Measurements from ENCODE around the gene PHTF2.
"Not testable (repeated sequence)": the region's sequence is repeated elsewhere in the genome, so short reads cannot be mapped to it uniquely, and the experiment has no call there.

PHTF2 gene

DNA sequence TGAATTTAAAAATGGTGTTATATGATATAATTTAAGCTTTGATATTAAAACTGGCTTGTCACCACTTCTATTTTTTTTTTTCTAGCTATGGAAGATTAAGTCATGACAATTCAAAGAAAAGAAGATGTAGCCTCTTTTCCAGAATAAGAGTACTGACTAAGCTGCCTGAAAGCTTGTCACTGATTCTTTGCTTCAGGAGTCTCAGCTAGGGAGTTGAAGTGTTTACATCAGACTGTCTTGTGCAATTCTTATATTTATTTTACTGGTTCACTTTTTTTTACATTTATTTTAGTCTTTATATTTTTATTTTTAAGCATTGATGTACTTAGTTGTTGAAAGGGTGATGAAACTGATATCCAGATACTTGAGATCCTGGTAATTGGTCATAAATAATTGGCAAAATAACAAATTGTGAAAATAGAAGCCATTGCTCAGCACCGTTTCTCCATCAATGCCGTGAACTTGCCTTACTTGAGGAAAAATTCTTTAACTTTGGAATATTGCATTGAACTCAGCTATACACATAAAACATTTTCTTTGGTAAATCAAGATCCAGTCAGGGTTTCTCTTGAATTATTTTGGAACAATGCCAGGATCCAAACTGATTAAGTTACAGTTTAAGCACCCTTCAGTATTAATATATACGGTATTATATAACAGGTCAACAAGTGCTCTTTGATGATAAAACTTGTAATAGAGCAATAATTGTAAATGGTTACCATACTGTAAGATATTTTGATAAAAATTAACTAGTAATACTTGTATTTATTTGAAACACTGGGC, 156.4 kb downstream of the PHTF2 start:
- in situ Hi-C loops (cut with HindIII; ENCODE audit: low pct_ligation_motif_present, low pct_unique_long_range_greater_than_20kb, low sequenced_read_pairs): no loop called here
- DNase-seq: no peak

DNA sequence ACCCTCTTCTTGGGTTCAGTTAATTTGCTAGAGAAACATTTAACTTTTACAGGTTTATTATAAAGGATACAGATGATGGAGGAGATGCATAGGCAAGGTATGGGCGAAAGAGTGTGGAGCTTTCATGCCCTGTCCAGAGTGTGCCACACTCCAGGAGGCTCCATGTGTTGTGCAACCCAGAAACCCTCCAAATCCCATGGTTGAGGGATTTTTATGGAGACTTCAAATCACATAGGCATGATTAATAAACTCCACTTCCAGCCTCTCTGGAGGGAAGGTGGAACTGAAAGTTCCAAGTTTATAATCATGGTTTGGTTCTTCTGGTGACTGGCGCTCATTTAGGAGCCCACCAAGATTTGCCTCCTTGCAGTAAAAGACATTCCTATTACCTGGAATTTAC, 159.9 kb downstream of the PHTF2 start:
- peak; percentile 51 for DNase-seq
- in situ Hi-C loops (cut with HindIII; ENCODE audit: low pct_ligation_motif_present, low pct_unique_long_range_greater_than_20kb, low sequenced_read_pairs): no loop called here

DNA sequence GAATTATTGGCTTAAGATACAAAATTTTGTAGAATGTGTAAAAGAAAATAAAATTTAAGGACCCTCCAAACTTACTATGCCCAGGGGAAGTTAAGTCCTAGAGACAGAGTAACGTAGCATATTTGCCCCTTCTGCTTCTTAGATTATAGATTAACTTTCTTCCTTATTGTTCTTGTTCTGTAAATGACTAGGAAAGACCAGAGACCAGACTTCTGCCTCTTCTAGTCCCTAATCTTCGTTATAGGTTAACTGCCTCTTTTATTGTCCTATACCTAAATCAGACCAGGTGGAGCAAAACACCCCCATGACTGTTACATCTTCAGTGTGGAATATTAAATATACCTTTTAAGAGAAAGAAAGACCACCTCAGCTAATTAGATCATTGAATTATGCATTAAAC, 160.5 kb downstream of the PHTF2 start:
- in situ Hi-C loops (cut with HindIII; ENCODE audit: low pct_ligation_motif_present, low pct_unique_long_range_greater_than_20kb, low sequenced_read_pairs): no loop called here
- DNase-seq: no peak

DNA sequence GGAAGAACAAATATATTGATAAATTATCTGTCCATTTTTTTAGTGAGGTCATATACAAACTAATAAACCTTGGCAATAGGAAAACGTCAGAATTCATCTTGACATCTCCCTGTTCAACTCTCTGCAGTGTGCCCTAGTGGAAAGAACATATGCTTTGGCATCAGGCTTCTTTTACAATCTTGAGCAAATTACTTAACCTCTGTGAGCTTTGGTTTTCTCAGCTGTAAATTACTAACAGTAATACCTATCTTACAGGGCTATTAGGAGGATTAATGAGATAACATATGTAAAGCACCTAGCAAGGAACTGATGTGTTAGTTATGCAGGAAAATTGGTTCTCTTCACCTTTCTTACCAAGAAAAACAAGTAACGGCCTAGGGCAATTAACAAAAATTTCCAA, 161.8 kb downstream of the PHTF2 start:
- in situ Hi-C loops (cut with HindIII; ENCODE audit: low pct_ligation_motif_present, low pct_unique_long_range_greater_than_20kb, low sequenced_read_pairs): no loop called here
- DNase-seq: no peak

DNA sequence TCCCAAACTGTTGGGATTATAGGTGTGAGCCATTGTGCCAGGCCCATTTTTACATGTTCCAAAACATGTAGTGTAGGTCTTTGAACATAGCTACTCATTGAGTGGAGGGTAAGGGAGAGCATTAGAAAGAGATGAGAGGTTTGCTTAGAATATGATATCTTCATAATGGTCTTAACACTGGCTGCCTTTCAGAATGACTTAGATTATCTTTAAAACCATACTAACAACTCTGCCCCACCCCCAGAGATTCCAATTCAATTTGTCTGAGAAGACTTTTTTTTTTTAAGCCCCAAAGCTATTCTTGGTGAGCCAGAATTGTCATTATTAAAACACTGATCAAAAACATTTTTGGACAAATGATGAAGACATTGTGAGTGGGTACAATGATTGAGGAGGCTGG, 168.9 kb downstream of the PHTF2 start:
- no peak for DNase-seq
- in situ Hi-C loops (cut with HindIII; ENCODE audit: low pct_ligation_motif_present, low pct_unique_long_range_greater_than_20kb, low sequenced_read_pairs): no loop called here

DNA sequence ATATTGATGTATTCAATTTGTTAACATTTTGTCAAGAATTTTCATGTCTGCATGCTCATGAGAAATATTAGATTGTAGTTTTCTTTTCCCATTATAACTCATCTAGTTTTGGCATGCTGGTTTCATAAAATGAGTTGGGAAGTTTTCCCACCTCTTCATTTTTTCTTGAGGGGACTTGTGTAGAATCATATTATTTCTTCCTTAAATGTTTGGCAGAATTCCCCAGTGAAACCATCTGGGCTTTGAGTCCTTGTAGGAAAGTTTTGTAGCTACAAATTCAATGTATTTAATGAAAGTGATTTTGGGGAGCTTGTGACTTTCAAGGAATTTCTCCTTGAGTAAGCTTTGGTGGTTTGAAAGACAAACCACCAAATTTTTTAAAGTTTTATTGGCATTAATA, 173.2 kb downstream of the PHTF2 start:
- no peak for DNase-seq
- in situ Hi-C loops (cut with HindIII; ENCODE audit: low pct_ligation_motif_present, low pct_unique_long_range_greater_than_20kb, low sequenced_read_pairs): no loop called here

DNA sequence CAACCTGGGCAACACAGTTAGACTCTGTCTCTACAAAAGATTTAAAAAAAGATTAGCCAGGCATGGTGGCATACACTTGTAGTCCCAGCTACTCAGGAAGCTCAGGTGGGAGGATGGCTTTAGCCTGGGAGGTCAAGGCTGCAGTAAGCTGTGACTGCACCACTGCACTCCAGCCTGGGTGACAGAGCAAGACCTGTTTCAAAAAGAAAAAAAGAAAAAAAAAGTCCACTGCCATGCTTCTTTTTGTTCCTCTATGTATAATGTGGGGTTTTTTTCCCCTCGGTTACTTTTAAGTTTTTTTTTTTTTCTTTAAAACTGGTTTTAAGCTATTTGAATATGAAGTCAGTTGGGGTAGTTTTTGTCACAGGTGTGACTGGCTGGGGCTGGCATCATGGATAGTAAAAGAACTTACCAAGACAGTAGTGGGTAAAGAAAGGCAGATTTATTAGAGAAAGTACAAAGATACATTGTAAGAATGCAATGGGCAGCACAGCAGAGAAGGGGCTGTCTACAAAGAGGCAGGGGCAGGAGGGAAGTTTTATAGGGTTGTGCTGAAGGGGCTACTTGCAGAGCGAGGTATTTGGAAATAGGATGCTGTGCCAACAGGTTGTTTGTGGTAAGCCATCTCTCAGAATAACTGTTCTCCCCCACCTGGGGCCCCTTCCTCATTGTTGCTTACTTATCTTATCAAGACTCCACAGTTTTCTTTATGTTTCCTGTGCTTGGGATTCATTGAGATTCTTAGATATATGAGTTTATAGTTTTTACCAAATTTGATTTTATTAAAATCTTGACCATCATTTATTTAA, 177.3 kb downstream of the PHTF2 start:
- DNase-seq: no peak
- in situ Hi-C loops (cut with HindIII; ENCODE audit: low pct_ligation_motif_present, low pct_unique_long_range_greater_than_20kb, low sequenced_read_pairs): no loop called here

DNA sequence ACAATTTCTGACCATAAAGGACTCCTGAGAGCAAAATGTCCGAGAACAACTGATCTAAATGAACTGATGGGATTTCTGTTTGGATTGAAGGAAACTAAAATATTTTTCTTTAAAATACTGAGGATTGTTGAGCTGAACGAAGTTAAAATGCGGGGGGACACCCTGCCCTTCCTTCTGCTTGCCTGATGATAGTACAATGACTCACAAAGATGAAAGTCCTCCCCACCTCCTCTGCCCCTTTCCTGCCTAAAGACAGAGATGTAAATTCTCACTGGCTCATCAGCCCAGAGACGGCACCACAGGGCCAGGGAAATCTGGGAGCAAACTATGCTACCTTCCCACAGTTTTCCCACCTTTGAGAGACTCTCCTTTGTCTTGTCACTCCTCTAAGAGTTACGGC, 180.6 kb downstream of the PHTF2 start:
- in situ Hi-C loops (cut with HindIII; ENCODE audit: low pct_ligation_motif_present, low pct_unique_long_range_greater_than_20kb, low sequenced_read_pairs): no loop called here
- no peak for DNase-seq

DNA sequence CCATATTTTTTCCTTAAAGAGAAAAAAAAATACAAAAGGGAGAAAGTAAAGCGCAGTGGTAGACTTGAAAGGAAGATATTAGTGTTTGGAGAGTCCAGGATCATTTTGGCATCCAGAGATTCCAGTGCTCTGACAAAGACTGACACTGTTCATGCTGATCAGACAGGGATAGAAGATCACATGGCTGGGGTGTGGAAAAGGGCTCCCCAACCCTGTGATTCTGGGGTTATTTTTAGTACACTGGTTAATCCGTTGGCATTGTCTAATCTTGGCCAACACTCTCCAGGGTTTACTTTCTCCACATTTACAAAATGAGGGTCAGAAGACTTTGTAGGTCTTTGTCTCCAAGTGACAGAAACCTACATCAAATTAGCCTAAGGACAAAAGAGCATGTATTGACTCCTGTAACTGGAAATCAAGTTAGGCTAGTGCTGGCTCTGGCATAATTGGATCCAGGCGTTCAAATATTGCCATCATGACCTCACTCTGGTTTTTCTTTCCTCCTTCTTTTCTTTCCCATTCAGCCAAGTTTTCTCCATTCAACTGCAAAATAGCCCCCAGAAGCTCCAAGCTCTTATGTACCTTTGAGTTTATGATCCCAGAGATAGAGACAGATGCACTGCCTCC, 181.6 kb downstream of the PHTF2 start:
- DNase-seq: no peak
- in situ Hi-C loops (cut with HindIII; ENCODE audit: low pct_ligation_motif_present, low pct_unique_long_range_greater_than_20kb, low sequenced_read_pairs): no loop called here

DNA sequence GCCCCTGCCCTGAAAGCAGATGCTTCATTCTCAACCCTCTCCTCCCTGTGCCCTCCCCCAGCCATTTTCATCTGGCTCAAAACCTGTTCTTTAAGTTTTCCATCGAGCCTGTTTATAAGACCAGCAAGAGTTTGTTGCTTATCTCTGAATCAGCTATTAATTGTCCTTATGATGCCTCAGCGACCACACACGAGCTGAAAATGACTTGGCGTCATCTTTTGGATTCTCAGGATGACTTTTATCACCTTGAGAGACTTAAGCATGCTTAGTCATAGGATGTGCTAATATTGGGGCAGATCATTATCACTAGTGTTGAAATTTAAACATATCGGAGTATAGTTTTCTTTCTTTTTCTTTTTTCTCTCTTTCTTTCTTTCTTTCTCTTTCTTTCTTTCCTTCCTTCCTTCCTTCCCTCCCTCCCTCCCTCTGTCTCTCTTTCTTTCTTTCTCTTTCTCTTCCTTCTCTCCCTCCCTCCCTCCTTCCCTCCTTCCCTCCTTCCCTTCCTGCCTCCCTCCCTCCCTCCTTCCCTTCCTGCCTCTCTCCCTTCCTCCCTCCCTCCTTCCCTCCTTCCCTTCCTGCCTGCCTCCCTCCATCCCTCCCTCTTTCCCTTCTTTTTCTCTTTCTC, 184.5 kb downstream of the PHTF2 start:
- no peak for DNase-seq
- in situ Hi-C loops (cut with HindIII; ENCODE audit: low pct_ligation_motif_present, low pct_unique_long_range_greater_than_20kb, low sequenced_read_pairs): no loop called here

DNA sequence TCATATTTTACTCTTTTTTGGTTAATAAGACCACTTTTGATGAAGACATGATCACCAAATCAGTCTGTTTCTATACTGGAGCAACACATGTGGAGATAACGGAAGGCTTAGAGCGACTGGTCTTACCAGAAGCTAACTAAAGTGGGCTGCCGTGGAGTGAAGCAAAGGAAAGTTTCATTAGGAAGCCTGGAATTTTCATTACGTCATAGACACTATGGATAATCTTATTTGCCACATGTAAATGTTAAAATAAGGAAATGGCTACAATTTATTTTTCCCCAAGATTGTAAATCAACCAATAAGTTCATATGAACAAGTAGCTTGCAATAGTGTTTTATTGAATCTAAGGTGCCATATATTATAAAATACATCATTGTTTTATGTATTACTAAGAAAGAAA, 185.4 kb downstream of the PHTF2 start:
- no peak for DNase-seq
- in situ Hi-C loops (cut with HindIII; ENCODE audit: low pct_ligation_motif_present, low pct_unique_long_range_greater_than_20kb, low sequenced_read_pairs): no loop called here

DNA sequence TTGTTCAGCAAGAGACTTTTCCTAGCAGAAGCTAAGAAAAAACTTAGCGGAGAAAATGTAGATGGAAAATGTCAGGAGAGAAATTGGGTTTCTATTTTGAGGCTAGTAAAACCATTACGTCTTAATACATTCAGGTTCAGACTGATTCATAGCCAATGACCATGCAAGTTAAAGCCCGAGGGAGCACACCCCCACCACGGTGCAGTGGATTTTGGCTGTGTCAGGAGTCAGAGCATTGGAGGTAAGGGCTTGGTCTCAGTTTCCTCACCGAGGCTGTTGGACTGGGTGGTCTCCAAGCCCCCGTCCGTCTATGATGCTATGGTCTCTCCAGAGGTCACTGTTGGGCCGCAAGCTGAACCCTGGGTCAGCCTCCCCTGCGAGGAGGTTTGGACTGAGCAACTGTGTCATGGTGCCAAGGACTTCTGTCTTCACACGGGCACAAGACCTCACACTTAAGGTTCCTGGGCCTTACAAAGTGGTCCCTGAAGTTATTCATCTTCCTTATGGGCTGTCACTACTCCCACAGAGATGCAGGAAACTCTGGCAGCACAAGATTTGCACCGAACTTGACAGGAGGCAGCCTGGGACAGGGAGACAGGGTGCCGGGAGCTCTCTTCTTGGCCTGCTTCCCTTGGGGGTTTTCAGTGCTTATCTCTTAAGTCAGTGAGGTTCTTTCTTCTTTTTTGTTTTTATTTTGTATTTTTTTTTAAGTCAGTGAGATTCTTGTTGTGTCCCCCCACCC, 186.8 kb downstream of the PHTF2 start:
- in situ Hi-C loops (cut with HindIII; ENCODE audit: low pct_ligation_motif_present, low pct_unique_long_range_greater_than_20kb, low sequenced_read_pairs): no loop called here
- DNase-seq: no peak

DNA sequence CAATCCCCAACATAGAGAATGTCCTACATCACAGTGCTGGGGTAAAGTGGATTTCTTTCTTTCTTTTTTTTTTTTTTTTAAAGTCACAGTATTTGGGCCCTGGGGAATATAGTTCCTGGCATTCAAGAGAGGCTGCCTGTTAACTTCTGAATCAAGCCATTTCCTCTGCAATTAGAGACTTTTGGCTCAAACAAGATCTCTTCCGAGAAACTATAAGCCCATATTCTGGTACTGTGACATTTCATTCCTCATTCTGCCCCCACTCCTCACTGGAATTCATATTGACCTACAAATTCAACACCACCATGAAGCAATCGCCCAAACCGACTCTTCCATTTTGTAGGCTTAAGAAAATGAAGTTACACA, 187.4 kb downstream of the PHTF2 start:
- in situ Hi-C loops (cut with HindIII; ENCODE audit: low pct_ligation_motif_present, low pct_unique_long_range_greater_than_20kb, low sequenced_read_pairs): no loop called here
- DNase-seq: no peak

DNA sequence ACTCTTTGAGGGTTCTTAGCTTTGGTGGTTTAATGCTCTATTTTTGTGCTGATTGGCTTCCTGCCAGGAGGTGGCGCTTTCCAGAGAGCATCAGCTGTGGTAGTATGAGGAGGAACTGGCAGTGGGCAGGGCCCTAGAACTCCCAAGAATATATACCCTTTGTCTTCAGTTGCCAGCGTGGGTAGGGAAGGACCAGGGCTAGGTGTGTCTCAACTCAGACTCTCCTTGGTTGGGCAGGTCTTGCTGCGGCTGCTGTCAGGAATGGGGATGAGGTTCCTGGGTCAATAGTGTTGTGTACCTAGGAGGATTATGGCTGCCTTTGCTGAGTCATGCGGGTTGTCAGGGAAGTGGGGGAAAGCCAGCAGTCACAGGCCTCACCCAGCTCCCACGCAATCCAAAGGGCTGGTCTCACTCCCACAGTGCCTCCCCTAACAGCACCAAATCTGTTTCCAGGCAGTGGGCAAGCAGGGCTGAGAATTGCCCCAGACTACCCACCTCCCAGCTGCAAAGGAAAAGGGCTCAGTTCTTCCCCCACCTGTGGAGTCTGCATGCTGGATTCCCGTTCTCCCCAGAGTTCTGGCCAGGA, 191.5 kb downstream of the PHTF2 start:
- DNase-seq: peak; percentile 35
- in situ Hi-C loops (cut with HindIII; ENCODE audit: low pct_ligation_motif_present, low pct_unique_long_range_greater_than_20kb, low sequenced_read_pairs): no loop called here

DNA sequence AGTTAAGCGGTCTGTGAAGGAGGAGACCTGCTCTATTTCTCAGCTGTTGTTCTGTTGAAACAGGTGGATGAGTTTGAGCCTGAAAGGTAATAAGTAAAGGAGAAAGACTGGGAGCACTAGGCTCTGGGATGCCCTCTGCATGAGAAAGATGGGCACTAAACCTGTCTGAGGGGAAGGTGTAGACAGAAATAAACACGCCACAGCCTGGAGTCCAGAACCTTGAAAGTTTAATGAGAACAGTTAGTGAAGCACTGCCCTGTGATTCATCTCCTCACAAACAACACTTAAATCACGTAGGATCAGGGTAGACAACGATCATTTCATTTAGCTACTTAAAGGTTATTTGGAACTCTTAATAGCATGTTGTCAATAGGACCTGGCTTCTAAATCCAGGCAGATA, 193.1 kb downstream of the PHTF2 start:
- in situ Hi-C loops (cut with HindIII; ENCODE audit: low pct_ligation_motif_present, low pct_unique_long_range_greater_than_20kb, low sequenced_read_pairs): no loop called here
- DNase-seq: no peak

DNA sequence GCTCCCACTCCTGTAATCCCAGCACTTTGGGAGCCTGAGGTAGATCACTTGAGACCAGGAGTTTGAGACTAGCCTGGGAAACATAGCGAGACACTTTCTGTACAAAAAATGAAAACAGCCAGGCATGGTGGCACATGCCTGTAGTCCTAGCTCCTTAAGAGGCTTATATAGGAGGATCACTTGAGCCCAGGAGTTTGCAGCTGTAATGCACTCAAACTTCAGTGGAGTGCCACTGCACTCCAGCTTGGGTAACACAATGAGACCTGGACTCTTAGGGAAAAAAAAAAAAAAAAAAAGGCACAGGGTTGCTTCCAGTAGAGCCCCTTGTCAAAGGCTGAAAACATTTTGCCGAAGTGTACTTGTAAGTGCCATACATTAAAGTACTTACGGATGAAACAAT, 195.3 kb downstream of the PHTF2 start:
- in situ Hi-C loops (cut with HindIII; ENCODE audit: low pct_ligation_motif_present, low pct_unique_long_range_greater_than_20kb, low sequenced_read_pairs): no loop called here
- DNase-seq: no peak

DNA sequence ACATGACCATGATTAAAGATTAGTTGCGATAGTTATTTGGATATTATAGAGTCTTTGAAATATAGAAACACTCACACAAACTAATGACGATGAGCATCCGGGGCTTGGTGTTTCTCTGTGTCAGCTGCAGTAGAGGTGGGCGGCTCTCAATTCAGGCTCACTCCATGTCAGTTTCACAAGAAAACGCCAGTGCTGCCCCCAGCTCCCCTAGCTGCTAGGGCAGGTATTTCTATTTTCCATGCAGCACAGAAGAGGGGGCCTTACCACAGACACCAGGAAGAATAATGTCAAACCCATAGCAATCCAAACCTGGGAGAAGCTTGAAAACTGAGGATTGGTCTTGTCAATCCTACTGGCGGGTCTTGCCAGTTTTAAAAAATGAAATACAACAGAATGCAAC, 197.1 kb downstream of the PHTF2 start:
- in situ Hi-C loops (cut with HindIII; ENCODE audit: low pct_ligation_motif_present, low pct_unique_long_range_greater_than_20kb, low sequenced_read_pairs): no loop called here
- DNase-seq: no peak

DNA sequence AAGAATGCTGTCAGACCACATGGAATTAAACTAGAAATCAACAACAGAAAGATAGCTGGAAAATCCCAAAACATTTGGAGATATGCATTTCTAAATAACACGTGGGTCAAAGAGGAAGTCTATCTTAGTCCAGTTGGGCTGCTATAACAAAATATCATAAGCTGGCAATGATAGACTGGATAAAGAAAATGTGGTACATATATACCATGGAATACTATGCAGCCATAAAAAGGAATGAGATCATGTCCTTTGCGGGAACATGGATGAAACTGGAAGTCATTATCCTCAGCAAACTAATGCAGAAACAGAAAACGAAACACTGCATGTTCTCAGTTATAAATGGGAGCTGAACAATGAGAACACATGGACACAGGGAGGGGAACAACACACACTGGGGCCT, 200.6 kb downstream of the PHTF2 start:
- in situ Hi-C loops (cut with HindIII; ENCODE audit: low pct_ligation_motif_present, low pct_unique_long_range_greater_than_20kb, low sequenced_read_pairs); DNase-seq: not testable (repeated sequence)

Data from ACHN (cell line).